Measurements from ENCODE around the gene ARID5B.

DNA sequence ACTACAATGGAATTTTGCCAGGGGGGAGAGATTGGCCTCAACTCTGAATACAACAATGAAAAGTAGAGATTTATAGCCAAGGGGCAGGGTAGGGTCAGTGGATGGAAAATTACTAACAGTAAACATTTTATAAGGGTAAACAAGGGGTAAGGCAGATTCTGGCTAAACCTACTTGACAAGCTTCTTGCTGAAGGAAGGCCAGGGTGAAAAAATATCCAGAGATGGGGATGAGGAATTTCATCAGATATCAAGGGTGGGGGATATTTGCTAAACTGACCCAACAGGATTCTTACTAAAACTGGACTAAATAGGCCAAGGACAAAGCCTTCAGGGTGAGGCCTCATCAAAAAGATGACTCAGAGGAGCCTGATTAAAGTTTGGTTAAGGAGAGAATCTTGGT is 210.8 kb downstream of the ARID5B start:
- TF ChIP-seq, protein P1, sequence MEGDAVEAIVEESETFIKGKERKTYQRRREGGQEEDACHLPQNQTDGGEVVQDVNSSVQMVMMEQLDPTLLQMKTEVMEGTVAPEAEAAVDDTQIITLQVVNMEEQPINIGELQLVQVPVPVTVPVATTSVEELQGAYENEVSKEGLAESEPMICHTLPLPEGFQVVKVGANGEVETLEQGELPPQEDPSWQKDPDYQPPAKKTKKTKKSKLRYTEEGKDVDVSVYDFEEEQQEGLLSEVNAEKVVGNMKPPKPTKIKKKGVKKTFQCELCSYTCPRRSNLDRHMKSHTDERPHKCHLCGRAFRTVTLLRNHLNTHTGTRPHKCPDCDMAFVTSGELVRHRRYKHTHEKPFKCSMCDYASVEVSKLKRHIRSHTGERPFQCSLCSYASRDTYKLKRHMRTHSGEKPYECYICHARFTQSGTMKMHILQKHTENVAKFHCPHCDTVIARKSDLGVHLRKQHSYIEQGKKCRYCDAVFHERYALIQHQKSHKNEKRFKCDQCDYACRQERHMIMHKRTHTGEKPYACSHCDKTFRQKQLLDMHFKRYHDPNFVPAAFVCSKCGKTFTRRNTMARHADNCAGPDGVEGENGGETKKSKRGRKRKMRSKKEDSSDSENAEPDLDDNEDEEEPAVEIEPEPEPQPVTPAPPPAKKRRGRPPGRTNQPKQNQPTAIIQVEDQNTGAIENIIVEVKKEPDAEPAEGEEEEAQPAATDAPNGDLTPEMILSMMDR (IDR thresholded peaks at IDR 0.05): no peak
- no peak for TF ChIP-seq RFX5 (IDR thresholded peaks at IDR 0.05; ENCODE audit: low read length)
- TF ChIP-seq SIN3A (IDR thresholded peaks at IDR 0.05; ENCODE audit: borderline replicate concordance, low read depth, low read length): no peak
- TF ChIP-seq YY1 (IDR thresholded peaks at IDR 0.05; ENCODE audit: low read depth): no peak
- no peak for TF ChIP-seq RAD21 (IDR thresholded peaks at IDR 0.05; ENCODE audit: low read length)
